CD8-positive, alpha-beta memory T cell (primary cell): Measurements from ENCODE around the gene INO80. TPM values are rescaled to one million over a fixed set of nuclear protein-coding genes. Genes with fewer than 3 reads are reported as not detected.

Source experiments
- CTCF ChIA-PET: fragments of 350-600 bp; sonication (Branson Sonifier 250); formaldehyde crosslinking; loops from one replicate; lab custom pipeline; 2021; ENCODE audit warnings: antibody characterized with exemption; lab: Charles Lee
- POLR2A ChIA-PET: fragments of 350-600 bp; sonication (Branson Sonifier 250); formaldehyde crosslinking; loops from one replicate; lab custom pipeline; 2021; ENCODE audit warnings: antibody characterized with exemption; lab: Charles Lee
- DNase-seq, 5 donors: peaks; one replicate each; pipeline versions ENCODE4 v3.0.0 to v3.0.0-alpha.2; 2020 to 2022; ENCODE audit warnings: mixed read lengths in 1 of 5
- H3K27ac ChIP-seq: one replicate; pipeline ENCODE4 v1.7.0; 2013; ENCODE audit warnings: low read depth, mild to moderate bottlenecking, low read length, moderate library complexity
- H3K27me3 ChIP-seq: 2 replicates; pipeline ENCODE4 v1.7.0; 2013; ENCODE audit warnings: low read length, mild to moderate bottlenecking; ENCODE audit not compliant: insufficient read depth, poor library complexity, severe bottlenecking
- H3K36me3 ChIP-seq: 2 replicates; pipeline ENCODE4 v1.7.0; 2013; ENCODE audit warnings: mild to moderate bottlenecking, low read length, moderate library complexity; ENCODE audit not compliant: insufficient read depth
- H3K4me1 ChIP-seq: 2 replicates; pipeline ENCODE4 v1.7.0; 2013; ENCODE audit warnings: mild to moderate bottlenecking, low read length, moderate library complexity; ENCODE audit not compliant: insufficient read depth
- H3K4me3 ChIP-seq: 2 replicates; pipeline ENCODE4 v1.7.0; 2013; ENCODE audit warnings: mild to moderate bottlenecking, low read length
- H3K9me3 ChIP-seq: 2 replicates; pipeline ENCODE4 v1.7.0; 2013; ENCODE audit warnings: mild to moderate bottlenecking, low read length
- H3K27ac Mint-ChIP-seq, 8 donors: one replicate each; pipeline ENCODE4 v1.8.0; 2020 to 2021; ENCODE audit warnings: mixed read lengths in 8 of 8, mild to moderate bottlenecking in 6 of 8, inconsistent platforms in 3 of 8, moderate library complexity in 3 of 8
- H3K27me3 Mint-ChIP-seq, 2 donors: one replicate each; pipeline ENCODE4 v1.8.0; 2020 to 2021; ENCODE audit warnings: mixed read lengths in 2 of 2, mild to moderate bottlenecking in 1 of 2, moderate library complexity in 1 of 2
- H3K36me3 Mint-ChIP-seq, 3 donors: one replicate each; pipeline ENCODE4 v1.8.0; 2020 to 2021; ENCODE audit warnings: mixed read lengths in 3 of 3, inconsistent platforms in 1 of 3, mild to moderate bottlenecking in 1 of 3
- H3K4me1 Mint-ChIP-seq, 3 donors: one replicate each; pipeline ENCODE4 v1.8.0; 2020 to 2021; ENCODE audit warnings: mixed read lengths in 3 of 3, inconsistent platforms in 1 of 3, mild to moderate bottlenecking in 1 of 3
- H3K4me3 Mint-ChIP-seq, 7 donors: one replicate each; pipeline ENCODE4 v1.8.0; 2020 to 2021; ENCODE audit warnings: mixed read lengths in 7 of 7, mild to moderate bottlenecking in 6 of 7, moderate library complexity in 4 of 7, inconsistent platforms in 2 of 7
- H3K9me3 Mint-ChIP-seq, 5 donors: one replicate each; pipeline ENCODE4 v1.8.0; 2020 to 2022; ENCODE audit warnings: mixed read lengths in 5 of 5, mild to moderate bottlenecking in 3 of 5, moderate library complexity in 2 of 5, inconsistent platforms in 1 of 5
- polyA plus RNA-seq: library from polyadenylated mRNA; unstranded; fragments of 300-500 nt; fragmentation: Illumina TruSeq; gene quantifications from one replicate; pipeline ENCODE4 v1.2.3, GENCODE V29; 2021
- total RNA-seq, 2 experiments: library from RNA; stranded (reverse); gene quantifications; one replicate each; pipeline ENCODE4 v1.2.3, GENCODE V29; 2021

Gene INO80
- total and polyA plus RNA-seq, 3 experiments from 2014 or later: 7.2 to 29.2 (median 26.3) TPM

- Mint-ChIP-seq H3K4me1 (peaks cover 0 to 2% (median 0%) of the 10 kb centered on the region in 3 donors), H3K27ac (no peak overlapping the region), H3K4me3 (no peak overlapping the region), H3K9me3 (no peaks in the 10 kb centered on the region), H3K27me3 (no peaks in the 10 kb centered on the region), H3K36me3 (peaks cover 0 to 74% (median 43%) of the 10 kb centered on the region in 3 donors)
- ChIA-PET CTCF (no interaction called here), POLR2A (no interaction called here)
- H3K27me3 ChIP-seq: no peaks in the 10 kb centered on the region
- no peak overlapping the region for H3K27ac ChIP-seq
- no peaks in the 10 kb centered on the region for H3K4me1 ChIP-seq
- peaks cover 23% of the 10 kb centered on the region for H3K36me3 ChIP-seq
- DNase-seq: no peak
- H3K9me3 ChIP-seq: no peaks in the 10 kb centered on the region
- H3K4me3 ChIP-seq: no peak overlapping the region
These were observed 123.8 kb downstream of the INO80 start for GRCh38 chr15:40992241-40992741.

- no peak overlapping the region for H3K4me3 ChIP-seq
- H3K27me3 ChIP-seq: no peaks in the 10 kb centered on the region
- POLR2A ChIA-PET: no interaction called here
- Mint-ChIP-seq H3K27ac (peak overlapping the region in 2 of 8 donors; percentile 53 to 55), H3K36me3 (peaks cover 0 to 75% (median 43%) of the 10 kb centered on the region in 3 donors), H3K9me3 (no peaks in the 10 kb centered on the region), H3K27me3 (no peaks in the 10 kb centered on the region), H3K4me1 (peaks cover 0 to 2% (median 0%) of the 10 kb centered on the region in 3 donors), H3K4me3 (no peak overlapping the region)
- peaks cover 28% of the 10 kb centered on the region for H3K36me3 ChIP-seq
- no peaks in the 10 kb centered on the region for H3K9me3 ChIP-seq
- H3K27ac ChIP-seq: no peak overlapping the region
- no peak for DNase-seq
- CTCF ChIA-PET: no interaction called here
- no peaks in the 10 kb centered on the region for H3K4me1 ChIP-seq
These were observed 124.7 kb downstream of the INO80 start for GRCh38 chr15:40991355-40991754.

GRCh38 chr15:40990789-40991188 lies 125.3 kb downstream of the INO80 start:
- Mint-ChIP-seq H3K9me3 (no peaks in the 10 kb centered on the region), H3K27me3 (no peaks in the 10 kb centered on the region), H3K36me3 (peaks cover 0 to 75% (median 41%) of the 10 kb centered on the region in 3 donors), H3K4me1 (peaks cover 0 to 2% (median 0%) of the 10 kb centered on the region in 3 donors), H3K4me3 (no peak overlapping the region), H3K27ac (peak overlapping the region in 3 of 8 donors; percentile 44 to 55 (median 54))
- peaks cover 28% of the 10 kb centered on the region for H3K36me3 ChIP-seq
- H3K4me1 ChIP-seq: no peaks in the 10 kb centered on the region
- ChIA-PET CTCF (no interaction called here), POLR2A (no interaction called here)
- no peaks in the 10 kb centered on the region for H3K9me3 ChIP-seq
- no peaks in the 10 kb centered on the region for H3K27me3 ChIP-seq
- DNase-seq: no peak
- no peak overlapping the region for H3K27ac ChIP-seq
- no peak overlapping the region for H3K4me3 ChIP-seq

GRCh38 chr15:40990080-40990479 lies 126.0 kb downstream of the INO80 start:
- Histone ChIP-seq H3K4me1 (no peaks in the 10 kb centered on the region), H3K36me3 (peaks cover 30% of the 10 kb centered on the region), H3K27ac (no peak overlapping the region), H3K9me3 (no peaks in the 10 kb centered on the region), H3K4me3 (no peak overlapping the region), H3K27me3 (no peaks in the 10 kb centered on the region)
- DNase-seq: no peak
- Mint-ChIP-seq H3K4me3 (no peak overlapping the region), H3K36me3 (peaks cover 0 to 75% (median 36%) of the 10 kb centered on the region in 3 donors), H3K4me1 (no peaks in the 10 kb centered on the region), H3K27me3 (no peaks in the 10 kb centered on the region), H3K9me3 (no peaks in the 10 kb centered on the region), H3K27ac (peak overlapping the region in 1 of 8 donors; percentile 44)
- POLR2A ChIA-PET: no interaction called here
- CTCF ChIA-PET: no interaction called here

- Histone ChIP-seq H3K27me3 (no peaks in the 10 kb centered on the region), H3K36me3 (peaks cover 48% of the 10 kb centered on the region), H3K9me3 (no peaks in the 10 kb centered on the region), H3K4me3 (no peak overlapping the region), H3K27ac (no peak overlapping the region), H3K4me1 (no peaks in the 10 kb centered on the region)
- no peak for DNase-seq
- ChIA-PET CTCF (interaction anchor here (1.3 kb wide), 1 partner anchor 77 kb away, joined by 3 read pairs; no protein-coding TSS in a partner anchor), POLR2A (interaction anchor here (0.7 kb wide), 1 partner anchor 366 kb away, joined by 3 read pairs; no protein-coding TSS in a partner anchor)
- H3K4me3 Mint-ChIP-seq: no peak overlapping the region
- peaks cover 0 to 84% (median 36%) of the 10 kb centered on the region in 3 donors for H3K36me3 Mint-ChIP-seq
- no peak overlapping the region for H3K27ac Mint-ChIP-seq
- no peaks in the 10 kb centered on the region for H3K4me1 Mint-ChIP-seq
- no peaks in the 10 kb centered on the region for H3K27me3 Mint-ChIP-seq
- H3K9me3 Mint-ChIP-seq: no peaks in the 10 kb centered on the region
These were observed 127.9 kb downstream of the INO80 start for GRCh38 chr15:40988156-40988555.

GRCh38 chr15:40986820-40987219 lies 129.3 kb downstream of the INO80 start:
- Mint-ChIP-seq H3K4me3 (no peak overlapping the region), H3K4me1 (no peaks in the 10 kb centered on the region), H3K27ac (peak overlapping the region in 1 of 8 donors; percentile 47), H3K9me3 (no peaks in the 10 kb centered on the region), H3K36me3 (peaks cover 0 to 87% (median 45%) of the 10 kb centered on the region in 3 donors), H3K27me3 (no peaks in the 10 kb centered on the region)
- CTCF ChIA-PET: no interaction called here
- no peak for DNase-seq
- no peaks in the 10 kb centered on the region for H3K9me3 ChIP-seq
- no peak overlapping the region for H3K27ac ChIP-seq
- POLR2A ChIA-PET: no interaction called here
- no peak overlapping the region for H3K4me3 ChIP-seq
- H3K4me1 ChIP-seq: no peaks in the 10 kb centered on the region
- no peaks in the 10 kb centered on the region for H3K27me3 ChIP-seq
- H3K36me3 ChIP-seq: peaks cover 56% of the 10 kb centered on the region

- no peaks in the 10 kb centered on the region for H3K27me3 Mint-ChIP-seq
- H3K4me3 Mint-ChIP-seq: no peak overlapping the region
- H3K9me3 Mint-ChIP-seq: no peaks in the 10 kb centered on the region
- H3K4me1 Mint-ChIP-seq: no peaks in the 10 kb centered on the region
- no peak overlapping the region for H3K27ac Mint-ChIP-seq
- peaks cover 0 to 90% (median 49%) of the 10 kb centered on the region in 3 donors for H3K36me3 Mint-ChIP-seq
- POLR2A ChIA-PET: no interaction called here
- Histone ChIP-seq H3K9me3 (no peaks in the 10 kb centered on the region), H3K27ac (no peak overlapping the region), H3K27me3 (no peaks in the 10 kb centered on the region), H3K36me3 (peaks cover 65% of the 10 kb centered on the region), H3K4me1 (no peaks in the 10 kb centered on the region), H3K4me3 (no peak overlapping the region)
- CTCF ChIA-PET: no interaction called here
- no peak for DNase-seq
These were observed 130.3 kb downstream of the INO80 start for GRCh38 chr15:40985541-40986330.

GRCh38 chr15:40984964-40985363 lies 131.1 kb downstream of the INO80 start:
- H3K9me3 ChIP-seq: no peaks in the 10 kb centered on the region
- Mint-ChIP-seq H3K4me1 (no peaks in the 10 kb centered on the region), H3K36me3 (peaks cover 0 to 92% (median 46%) of the 10 kb centered on the region in 3 donors), H3K27ac (peak overlapping the region in 1 of 8 donors; percentile 75), H3K27me3 (no peaks in the 10 kb centered on the region), H3K4me3 (no peak overlapping the region), H3K9me3 (no peaks in the 10 kb centered on the region)
- peaks cover 73% of the 10 kb centered on the region for H3K36me3 ChIP-seq
- no peak overlapping the region for H3K27ac ChIP-seq
- DNase-seq: no peak
- ChIA-PET POLR2A (no interaction called here), CTCF (no interaction called here)
- H3K4me3 ChIP-seq: no peak overlapping the region
- no peaks in the 10 kb centered on the region for H3K27me3 ChIP-seq
- no peaks in the 10 kb centered on the region for H3K4me1 ChIP-seq
